ENCODE measurements around the gene EQTN.
A peak's percentile ranks its signal among the peaks of the same experiment; 100 is the strongest.

Gene EQTN

GRCh38 chr9:27297050-27297449, at the start of gene EQTN:
Gene EQTN (minus strand): TSS chr9:27297150. CDS start chr9:27297055, 95 bp downstream.
- no peak within 1 kb of the TSS for H3K4me3 ChIP-seq (replicated peaks in 1 of 2; ENCODE audit: low read depth in 2 of 2, low read length in 2 of 2)
- no peak for DNase-seq (ENCODE audit: low read depth in 2 of 2)
- TF ChIP-seq CTCF (IDR thresholded peaks at IDR 0.05; ENCODE audit: low read depth, low read length): no peak

- TF ChIP-seq CTCF (IDR thresholded peaks at IDR 0.05; ENCODE audit: low read depth, low read length): no peak
- DNase-seq (ENCODE audit: low read depth in 2 of 2): no peak
These were observed 47.8 kb upstream of the EQTN start for GRCh38 chr9:27344776-27345175.

GRCh38 chr9:27341545-27342294, 44.8 kb upstream of the EQTN start:
- TF ChIP-seq CTCF (IDR thresholded peaks at IDR 0.05; ENCODE audit: low read depth, low read length): no peak
- H3K4me3 ChIP-seq (replicated peaks in 1 of 2; ENCODE audit: low read depth in 2 of 2, low read length in 2 of 2): no peak overlapping the region
- DNase-seq (ENCODE audit: low read depth in 2 of 2): no peak

More at GRCh38 chr9:27344776-27345175, 47.8 kb upstream of the EQTN start:
- no peak overlapping the region for H3K4me3 ChIP-seq (replicated peaks in 1 of 2; ENCODE audit: low read depth in 2 of 2, low read length in 2 of 2)

GRCh38 chr9:27340961-27341511, 44.1 kb upstream of the EQTN start:
- DNase-seq (ENCODE audit: low read depth in 2 of 2): peak in 1 of 2 donors; percentile 28
- H3K4me3 ChIP-seq (replicated peaks in 1 of 2; ENCODE audit: low read depth in 2 of 2, low read length in 2 of 2): no peak overlapping the region
- no peak for TF ChIP-seq CTCF (IDR thresholded peaks at IDR 0.05; ENCODE audit: low read depth, low read length)

- TF ChIP-seq CTCF (IDR thresholded peaks at IDR 0.05; ENCODE audit: low read depth, low read length): no peak
- no peak for DNase-seq (ENCODE audit: low read depth in 2 of 2)
- H3K4me3 ChIP-seq (replicated peaks in 1 of 2; ENCODE audit: low read depth in 2 of 2, low read length in 2 of 2): no peak overlapping the region
These were observed 43.3 kb upstream of the EQTN start for GRCh38 chr9:27340285-27340674.

- no peak for TF ChIP-seq CTCF (IDR thresholded peaks at IDR 0.05; ENCODE audit: low read depth, low read length)
- no peak for DNase-seq (ENCODE audit: low read depth in 2 of 2)
- no peak overlapping the region for H3K4me3 ChIP-seq (replicated peaks in 1 of 2; ENCODE audit: low read depth in 2 of 2, low read length in 2 of 2)
These were observed 42.8 kb upstream of the EQTN start for GRCh38 chr9:27339661-27340284.
